ENCODE results near the gene MPC1. TPM values are rescaled to one million over a fixed set of nuclear protein-coding genes. Genes with fewer than 3 reads are reported as not detected.
"Not testable (repeated sequence)": the region's sequence is repeated elsewhere in the genome, so short reads cannot be mapped to it uniquely, and the experiment has no call there.

The MPC1 gene
- total and polyA plus RNA-seq, 4 experiments from 2014 or later, result 33.1 to 85.0 (median 46.0) TPM

DNA sequence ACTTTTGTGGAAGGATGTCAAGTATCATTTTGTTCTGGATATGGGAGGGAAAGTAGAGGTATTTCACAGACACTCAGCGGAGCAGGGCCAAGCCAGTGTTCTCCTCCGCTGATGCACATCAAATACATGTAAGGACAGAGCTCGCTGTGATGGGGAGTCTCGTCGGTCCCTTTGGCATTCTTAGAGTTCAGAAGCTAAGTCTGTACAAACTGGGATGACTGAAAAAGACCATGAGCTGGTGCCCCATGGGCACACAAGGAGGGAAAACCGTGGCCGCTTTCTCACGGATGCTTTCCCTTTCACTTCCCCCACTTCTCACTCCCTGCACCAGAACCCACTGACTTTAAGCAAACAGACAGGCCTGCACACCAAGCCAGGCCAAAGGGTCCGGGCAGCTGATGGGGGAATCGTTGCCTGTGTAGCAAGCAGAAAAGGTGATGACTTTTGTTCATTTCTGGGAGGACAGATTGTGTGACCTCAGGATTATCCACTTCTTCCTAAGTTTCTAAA, 27.7 kb upstream of the MPC1 start:
- H3K4me1 Mint-ChIP-seq, result peaks cover 37 to 68% (median 52%) of the 10 kb centered on the region in 4 donors
- no peak overlapping the region for H3K4me3 ChIP-seq (ENCODE audit: low read length in 2 of 2)
- CTCF ChIA-PET (ENCODE audit: partially characterized antibody), result interaction anchor here (0.9 to 5.0 kb wide), 9 partner anchors 10 to 134 kb away, joined by 3 to 50 read pairs (median 7); no protein-coding TSS in a partner anchor

GRCh38 chr6:166408936-166409755, 26.4 kb upstream of the MPC1 start:
- POLR2A ChIA-PET (ENCODE audit: partially characterized antibody), result interaction anchor here (1.0 kb wide), 1 partner anchor 28 kb away, joined by 4 read pairs; no protein-coding TSS in a partner anchor

More for the DNA sequence above, 27.7 kb upstream of the MPC1 start:
- peaks cover 4% of the 10 kb centered on the region in 2 donors for H3K36me3 Mint-ChIP-seq
- H3K27ac Mint-ChIP-seq, result peak overlapping the region; percentile 68 to 90 (median 85)
- no peaks in the 10 kb centered on the region for H3K27me3 Mint-ChIP-seq
- POLR2A ChIA-PET (ENCODE audit: partially characterized antibody), result interaction anchor here (0.6 to 1.5 kb wide), 4 partner anchors 9 to 85 kb away, joined by 3 to 4 read pairs (median 4); no protein-coding TSS in a partner anchor
- DNase-seq, result no peak
- H3K9me3 Mint-ChIP-seq, result peaks cover 0 to 4% (median 0%) of the 10 kb centered on the region in 8 donors
- no peaks in the 10 kb centered on the region for H3K27me3 ChIP-seq (ENCODE audit: insufficient read depth, low read length)
- H3K27ac ChIP-seq (ENCODE audit: low read depth, low read length), result no peak overlapping the region
- intact Hi-C loops (cut with micrococcal nuclease), result loop anchor here (10.0 kb wide), 2 partner anchors 544 to 714 kb away; partner anchors contain the start of genes CCR6 and RNASET2
- H3K36me3 ChIP-seq (ENCODE audit: insufficient read depth, low read length), result no peaks in the 10 kb centered on the region
- peaks cover 54% of the 10 kb centered on the region for H3K4me1 ChIP-seq (ENCODE audit: insufficient read depth, low read length)
- H3K4me3 Mint-ChIP-seq, result peak overlapping the region in 6 of 8 donors; percentile 36 to 67 (median 52)
- H3K9me3 ChIP-seq (ENCODE audit: control insufficient read depth in 1 of 2, low read length in 2 of 2), result no peaks in the 10 kb centered on the region

DNA sequence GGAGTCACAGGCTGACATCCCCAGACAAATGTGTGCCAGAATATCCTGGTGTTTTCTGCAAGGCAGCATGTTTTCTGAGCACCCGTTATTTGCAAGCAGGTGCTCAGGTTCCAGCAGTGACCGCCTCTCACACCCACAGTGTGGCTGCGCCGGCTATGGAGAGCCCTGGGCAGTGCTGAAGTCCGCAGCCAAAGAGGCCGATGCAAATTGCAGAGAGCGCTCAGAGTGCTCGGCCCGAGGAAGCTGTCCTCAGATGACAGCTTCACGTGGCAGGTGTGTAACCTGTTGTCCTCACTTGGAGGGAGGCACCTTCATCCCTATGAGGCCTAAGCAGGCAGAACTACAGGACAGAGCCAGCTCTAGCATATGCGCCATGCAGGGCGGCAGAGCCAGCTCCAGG, 23.5 kb upstream of the MPC1 start:
- no peaks in the 10 kb centered on the region for H3K9me3 ChIP-seq (ENCODE audit: control insufficient read depth in 1 of 2, low read length in 2 of 2)
- peaks cover 12 to 33% (median 20%) of the 10 kb centered on the region in 4 donors for H3K4me1 Mint-ChIP-seq
- H3K27me3 ChIP-seq (ENCODE audit: insufficient read depth, low read length), result no peaks in the 10 kb centered on the region
- H3K27ac ChIP-seq (ENCODE audit: low read depth, low read length), result no peak overlapping the region
- H3K4me3 ChIP-seq (ENCODE audit: low read length in 2 of 2), result no peak overlapping the region
- no peak for DNase-seq
- H3K36me3 ChIP-seq (ENCODE audit: insufficient read depth, low read length), result no peaks in the 10 kb centered on the region
- intact Hi-C loops (cut with micrococcal nuclease), result no loop called here
- peaks cover 12% of the 10 kb centered on the region for H3K4me1 ChIP-seq (ENCODE audit: insufficient read depth, low read length)
- H3K27ac Mint-ChIP-seq, result no peak overlapping the region
- H3K4me3 Mint-ChIP-seq, result no peak overlapping the region
- H3K9me3 Mint-ChIP-seq, result no peaks in the 10 kb centered on the region
- no peaks in the 10 kb centered on the region for H3K27me3 Mint-ChIP-seq
- ChIA-PET CTCF (ENCODE audit: partially characterized antibody) (interaction anchor here (1.3 kb wide), 1 partner anchor 21 kb away, joined by 3 read pairs; no protein-coding TSS in a partner anchor), POLR2A (ENCODE audit: partially characterized antibody) (no interaction called here)
- no peaks in the 10 kb centered on the region for H3K36me3 Mint-ChIP-seq

More at GRCh38 chr6:166408936-166409755, 26.4 kb upstream of the MPC1 start:
- no peaks in the 10 kb centered on the region for H3K27me3 Mint-ChIP-seq
- H3K36me3 ChIP-seq (ENCODE audit: insufficient read depth, low read length), result no peaks in the 10 kb centered on the region
- H3K27ac Mint-ChIP-seq, result no peak overlapping the region
- no peaks in the 10 kb centered on the region for H3K9me3 Mint-ChIP-seq
- peaks cover 29 to 54% (median 41%) of the 10 kb centered on the region in 4 donors for H3K4me1 Mint-ChIP-seq
- intact Hi-C loops (cut with micrococcal nuclease), result no loop called here
- peaks cover 41% of the 10 kb centered on the region for H3K4me1 ChIP-seq (ENCODE audit: insufficient read depth, low read length)
- H3K4me3 ChIP-seq (ENCODE audit: low read length in 2 of 2), result no peak overlapping the region
- DNase-seq, result no peak
- no peaks in the 10 kb centered on the region for H3K27me3 ChIP-seq (ENCODE audit: insufficient read depth, low read length)
- H3K9me3 ChIP-seq (ENCODE audit: control insufficient read depth in 1 of 2, low read length in 2 of 2), result no peaks in the 10 kb centered on the region
- H3K4me3 Mint-ChIP-seq, result peak overlapping the region in 2 of 8 donors; percentile 1 to 31
- H3K36me3 Mint-ChIP-seq, result no peaks in the 10 kb centered on the region
- H3K27ac ChIP-seq (ENCODE audit: low read depth, low read length), result no peak overlapping the region
- CTCF ChIA-PET (ENCODE audit: partially characterized antibody), result interaction anchor here (1.1 to 5.0 kb wide), 4 partner anchors 9 to 96 kb away, joined by 3 to 50 read pairs (median 5); no protein-coding TSS in a partner anchor

- H3K27ac Mint-ChIP-seq, result peak overlapping the region in 1 of 7 donors; percentile 78
- H3K9me3 Mint-ChIP-seq, result no peaks in the 10 kb centered on the region
- H3K36me3 ChIP-seq (ENCODE audit: insufficient read depth, low read length), result no peaks in the 10 kb centered on the region
These were observed 22.6 kb upstream of the MPC1 start for GRCh38 chr6:166405386-166405785.

DNA sequence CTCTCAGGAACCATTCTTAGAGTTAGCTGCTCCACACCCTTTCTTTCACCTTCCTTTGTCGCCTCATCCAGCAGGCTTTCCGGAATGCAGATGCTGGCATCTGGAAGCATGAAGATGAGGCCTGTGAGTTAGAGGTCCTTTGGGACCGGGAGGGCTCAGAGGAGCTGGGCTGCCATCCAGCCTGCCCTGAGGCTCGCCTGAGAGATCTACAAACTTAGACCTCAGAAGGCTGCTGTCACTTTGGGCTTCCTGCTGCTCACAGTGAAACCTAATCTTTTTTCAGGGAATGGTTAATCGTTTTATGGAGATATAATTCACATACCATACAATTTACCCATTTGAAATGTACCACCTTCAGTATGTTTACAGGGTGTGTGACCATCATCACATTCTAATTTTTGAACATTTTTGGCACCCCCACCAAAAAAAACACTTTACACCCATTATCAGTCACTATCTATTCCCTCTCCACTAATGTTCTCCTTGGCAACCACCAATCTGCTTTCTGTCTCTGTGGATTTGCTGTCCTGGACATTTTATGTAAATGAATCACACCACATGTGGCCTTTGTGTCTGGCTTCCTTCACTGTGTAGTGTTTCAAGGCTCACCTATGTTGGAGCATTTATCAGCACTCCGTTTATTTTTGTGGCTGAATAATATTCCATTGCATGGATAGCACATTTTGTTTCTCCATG, 20.0 kb upstream of the MPC1 start:
- Mint-ChIP-seq H3K27me3 (no peaks in the 10 kb centered on the region), H3K4me1 (peaks cover 4 to 9% (median 7%) of the 10 kb centered on the region in 4 donors), H3K36me3 (no peaks in the 10 kb centered on the region), H3K27ac (peak overlapping the region in 3 of 7 donors; percentile 43 to 72 (median 67)), H3K9me3 (no peaks in the 10 kb centered on the region), H3K4me3 (no peak overlapping the region)
- Histone ChIP-seq H3K27me3 (ENCODE audit: insufficient read depth, low read length) (no peaks in the 10 kb centered on the region), H3K36me3 (ENCODE audit: insufficient read depth, low read length) (no peaks in the 10 kb centered on the region), H3K9me3 (ENCODE audit: control insufficient read depth in 1 of 2, low read length in 2 of 2) (no peaks in the 10 kb centered on the region), H3K4me1 (ENCODE audit: insufficient read depth, low read length) (no peaks in the 10 kb centered on the region), H3K4me3 (ENCODE audit: low read length in 2 of 2) (no peak overlapping the region), H3K27ac (ENCODE audit: low read depth, low read length) (no peak overlapping the region)
- DNase-seq, result no peak
- ChIA-PET CTCF (ENCODE audit: partially characterized antibody) (interaction anchor here (1.0 to 6.2 kb wide), 3 partner anchors 9 to 147 kb away, joined by 3 to 75 read pairs (median 5); no protein-coding TSS in a partner anchor), POLR2A (ENCODE audit: partially characterized antibody) (no interaction called here)
- intact Hi-C loops (cut with micrococcal nuclease), result loop anchor here (5.0 kb wide), 1 partner anchor 60 kb away; the partner anchor contains the start of gene SFT2D1

More at GRCh38 chr6:166405386-166405785, 22.6 kb upstream of the MPC1 start:
- Histone ChIP-seq H3K4me1 (ENCODE audit: insufficient read depth, low read length) (peaks cover 3% of the 10 kb centered on the region), H3K9me3 (ENCODE audit: control insufficient read depth in 1 of 2, low read length in 2 of 2) (no peaks in the 10 kb centered on the region), H3K4me3 (ENCODE audit: low read length in 2 of 2) (no peak overlapping the region), H3K27ac (ENCODE audit: low read depth, low read length) (no peak overlapping the region), H3K27me3 (ENCODE audit: insufficient read depth, low read length) (no peaks in the 10 kb centered on the region)
- Mint-ChIP-seq H3K4me3 (no peak overlapping the region), H3K27me3 (no peaks in the 10 kb centered on the region), H3K4me1 (peaks cover 14 to 29% (median 19%) of the 10 kb centered on the region in 4 donors), H3K36me3 (no peaks in the 10 kb centered on the region)
- intact Hi-C loops (cut with micrococcal nuclease), result no loop called here
- ChIA-PET CTCF (ENCODE audit: partially characterized antibody) (interaction anchor here (1.4 to 1.8 kb wide), 3 partner anchors 10 to 121 kb away, joined by 5 to 9 read pairs (median 6); no protein-coding TSS in a partner anchor), POLR2A (ENCODE audit: partially characterized antibody) (no interaction called here)
- no peak for DNase-seq

- not testable (repeated sequence) for H3K4me1 ChIP-seq (ENCODE audit: insufficient read depth, low read length); H3K4me3 ChIP-seq (ENCODE audit: low read length in 2 of 2); H3K27ac ChIP-seq (ENCODE audit: low read depth, low read length); H3K27me3 ChIP-seq (ENCODE audit: insufficient read depth, low read length); H3K4me1 Mint-ChIP-seq; H3K36me3 ChIP-seq (ENCODE audit: insufficient read depth, low read length); H3K4me3 Mint-ChIP-seq; H3K9me3 ChIP-seq (ENCODE audit: control insufficient read depth in 1 of 2, low read length in 2 of 2); H3K27me3 Mint-ChIP-seq; H3K36me3 Mint-ChIP-seq; H3K9me3 Mint-ChIP-seq
- ChIA-PET POLR2A (ENCODE audit: partially characterized antibody) (interaction anchor here (0.6 to 2.1 kb wide), 7 partner anchors 11 to 245 kb away, joined by 3 to 6 read pairs (median 4); no protein-coding TSS in a partner anchor), CTCF (ENCODE audit: partially characterized antibody) (interaction anchor here (0.7 to 6.2 kb wide), 43 partner anchors 8 to 515 kb away, joined by 3 to 104 read pairs (median 5); partner anchors contain the start of gene PRR18)
- DNase-seq, result peak; percentile 58 to 67 (median 61)
- H3K27ac Mint-ChIP-seq, result peak overlapping the region in 2 of 7 donors; percentile 30 to 41
- intact Hi-C loops (cut with micrococcal nuclease), result loop anchor here (1.0 to 5.0 kb wide), 6 partner anchors 17 to 244 kb away; partner anchors contain the start of gene SFT2D1
These were observed 18.0 kb upstream of the MPC1 start for GRCh38 chr6:166400649-166401250.

All from CD4-positive, alpha-beta memory T cell (primary cell).